ENCODE results near the gene HOXB2.
A peak's percentile ranks its signal among the peaks of the same experiment; 100 is the strongest.

The HOXB2 gene

DNA sequence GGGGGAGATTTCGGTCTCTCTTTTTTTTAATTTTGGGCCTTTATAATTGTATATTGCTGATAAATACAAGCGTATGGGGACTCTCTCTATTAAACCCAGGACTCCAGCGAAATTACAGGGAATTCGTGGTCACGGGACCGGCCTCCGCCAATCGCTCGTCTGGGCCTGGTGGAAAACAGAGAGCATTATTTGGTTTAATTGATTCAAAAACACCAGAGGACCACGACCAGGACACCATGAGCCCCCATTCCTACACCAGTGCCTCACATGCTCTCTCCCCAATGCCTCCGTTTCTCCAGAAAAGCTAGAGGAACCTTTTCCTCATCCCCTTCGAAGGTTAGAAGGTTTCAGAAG is at the start of gene HOXB2:
Gene HOXB2, minus strand, starts transcription at position 88 of the 354 bp plus-strand sequence. CDS start 198 bp downstream, outside the sequence.
- DNase-seq: no peak

DNA sequence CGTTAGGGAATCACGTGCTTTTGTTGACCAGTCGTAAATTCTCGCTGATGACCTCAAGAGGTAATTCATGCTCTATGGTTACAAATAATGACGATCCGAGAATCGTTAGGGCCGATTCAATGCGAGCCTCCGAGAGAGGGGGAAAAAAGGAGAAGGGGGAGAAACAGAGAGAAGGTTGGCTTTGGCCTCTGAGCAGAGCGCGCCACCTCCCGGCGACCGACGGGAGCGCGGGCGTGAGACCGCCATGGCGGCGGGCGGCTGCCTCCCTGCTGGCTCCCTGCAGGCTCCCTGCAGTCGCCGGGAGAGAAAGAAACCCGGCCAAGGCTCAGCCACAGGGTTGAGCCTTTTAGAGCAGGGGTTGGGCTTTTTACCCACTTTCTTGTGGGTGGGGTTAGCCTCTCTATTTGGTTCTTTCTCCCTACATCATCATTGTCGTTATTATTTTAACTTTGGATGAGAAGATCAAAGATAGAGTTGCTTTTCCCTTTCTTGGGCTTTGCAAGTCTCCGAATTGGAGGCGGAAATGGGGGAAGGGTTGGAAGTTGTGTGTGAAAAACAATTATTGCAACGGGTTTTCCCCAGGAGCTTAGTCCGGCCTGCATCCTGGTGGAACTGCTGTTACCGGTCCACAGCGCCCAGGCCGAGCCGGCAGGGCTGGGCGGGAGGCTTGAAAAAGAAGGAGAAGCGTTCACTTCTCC is 49.1 kb upstream of the HOXB2 start:
- peak; percentile 86 for DNase-seq

DNA sequence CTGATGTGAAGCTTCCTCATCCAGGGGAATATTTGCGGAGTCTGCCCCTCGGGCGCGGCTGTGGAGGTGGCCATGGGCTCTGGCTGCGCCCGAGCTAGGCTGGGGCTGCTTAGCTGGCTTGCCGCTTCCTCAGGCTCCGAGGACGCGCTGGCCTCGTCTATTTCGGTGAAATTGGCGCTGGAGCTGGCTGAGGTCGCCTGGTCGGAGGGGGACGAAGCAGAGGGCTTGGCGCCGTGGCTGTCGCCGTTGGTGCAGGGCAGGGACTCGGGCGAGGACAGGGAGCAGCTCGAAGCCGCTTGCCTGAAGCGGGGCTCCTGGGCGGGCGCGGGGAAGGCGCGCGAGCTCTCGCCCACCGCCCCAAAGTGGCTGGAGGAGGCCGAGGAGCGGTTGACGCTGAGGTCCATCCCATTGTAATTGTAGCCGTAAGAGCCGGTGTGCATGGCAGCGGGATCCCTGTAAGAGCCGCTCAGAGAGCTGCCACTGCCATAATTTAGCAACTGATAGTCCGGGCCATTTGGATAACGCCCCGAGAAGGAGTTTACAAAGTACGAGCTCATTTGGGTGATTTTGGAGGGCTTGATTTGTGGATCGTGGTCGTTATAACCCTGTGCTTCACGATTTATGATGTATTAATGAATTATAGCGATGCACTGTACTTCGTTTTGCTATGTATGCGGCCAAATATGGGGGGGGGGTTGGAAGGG is 48.4 kb upstream of the HOXB2 start, which contains the start of gene HOXB5:
Gene HOXB5, minus strand, starts transcription at position 654 of the 704 bp plus-strand sequence. Its CDS starts 97 bp downstream, at position 557.
- no peak for DNase-seq

DNA sequence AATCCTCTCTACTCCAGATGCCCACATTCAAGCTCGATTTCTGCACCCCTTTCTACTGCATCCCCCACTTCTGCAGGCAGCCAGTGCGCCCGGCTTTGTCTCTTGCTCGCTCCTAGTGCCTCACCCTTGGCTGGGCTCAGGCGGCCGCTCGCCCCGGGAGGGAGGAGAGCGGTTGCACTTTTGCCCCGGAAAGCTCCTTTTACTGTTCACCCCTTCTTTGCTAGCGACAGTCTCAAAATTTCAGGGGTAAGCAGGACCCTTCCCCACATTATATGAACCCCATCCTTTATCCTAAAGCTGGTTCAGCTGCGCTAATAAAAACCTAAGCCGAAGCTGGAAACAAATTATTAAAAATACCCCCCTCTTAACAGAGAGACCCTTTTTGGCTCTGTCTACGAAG is 47.7 kb upstream of the HOXB2 start:
- no peak for DNase-seq

DNA sequence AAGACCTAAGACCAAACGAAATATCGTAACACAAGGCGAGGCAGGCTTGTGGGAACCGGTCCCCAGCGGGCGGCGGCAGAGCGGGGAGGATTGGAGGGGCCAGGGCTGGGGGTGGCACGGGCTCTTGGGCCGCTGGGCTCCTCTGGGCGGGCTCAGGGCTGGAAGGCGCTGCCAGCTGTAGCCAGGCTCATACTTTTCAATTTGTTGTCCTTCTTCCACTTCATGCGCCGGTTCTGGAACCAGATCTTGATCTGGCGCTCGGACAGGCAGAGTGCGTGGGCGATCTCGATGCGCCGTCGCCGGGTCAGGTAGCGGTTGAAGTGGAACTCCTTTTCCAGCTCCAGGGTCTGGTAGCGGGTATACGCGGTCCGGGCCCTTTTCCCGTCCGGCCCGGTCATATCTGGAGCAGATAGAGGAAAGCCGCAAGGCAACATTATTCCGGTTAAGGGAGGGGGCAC is 47.2 kb upstream of the HOXB2 start:
- no peak for DNase-seq

DNA sequence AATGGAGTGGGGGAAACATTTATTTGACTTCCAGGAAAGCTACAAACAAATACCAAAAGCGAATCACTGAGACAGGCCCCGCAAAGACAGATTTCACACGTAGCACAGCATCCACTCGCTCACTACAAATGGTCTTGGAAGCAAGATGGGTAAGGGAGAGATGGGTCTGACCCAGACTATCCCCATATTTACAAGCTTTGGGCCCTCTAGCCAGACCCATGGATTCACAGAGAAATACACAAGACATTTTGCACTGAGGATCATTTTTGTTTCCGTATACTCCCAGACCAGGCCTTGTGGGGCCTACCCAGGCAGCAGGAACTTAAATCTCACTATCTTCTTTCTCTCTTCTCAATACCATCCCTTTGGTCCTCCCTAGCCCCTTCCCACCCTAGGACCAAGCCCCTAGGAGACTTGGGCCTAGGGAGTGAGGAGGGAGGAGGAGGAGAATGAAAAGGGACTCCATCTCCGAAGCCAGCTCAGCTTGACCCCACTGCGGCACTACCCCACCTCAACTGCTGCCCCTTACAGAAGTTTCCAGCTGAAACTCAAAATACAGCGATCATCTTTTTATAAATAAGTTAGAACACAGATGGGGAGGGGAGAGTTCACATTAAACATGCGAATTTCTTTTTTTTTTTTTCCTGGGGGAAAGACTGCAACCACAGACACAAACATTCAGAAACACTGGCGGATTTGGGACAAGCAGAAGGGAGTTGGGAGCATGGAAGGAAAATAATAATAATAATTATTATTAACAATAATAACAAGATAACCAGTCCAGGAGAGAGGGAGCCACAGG is 46.5 kb upstream of the HOXB2 start:
- no peak for DNase-seq

DNA sequence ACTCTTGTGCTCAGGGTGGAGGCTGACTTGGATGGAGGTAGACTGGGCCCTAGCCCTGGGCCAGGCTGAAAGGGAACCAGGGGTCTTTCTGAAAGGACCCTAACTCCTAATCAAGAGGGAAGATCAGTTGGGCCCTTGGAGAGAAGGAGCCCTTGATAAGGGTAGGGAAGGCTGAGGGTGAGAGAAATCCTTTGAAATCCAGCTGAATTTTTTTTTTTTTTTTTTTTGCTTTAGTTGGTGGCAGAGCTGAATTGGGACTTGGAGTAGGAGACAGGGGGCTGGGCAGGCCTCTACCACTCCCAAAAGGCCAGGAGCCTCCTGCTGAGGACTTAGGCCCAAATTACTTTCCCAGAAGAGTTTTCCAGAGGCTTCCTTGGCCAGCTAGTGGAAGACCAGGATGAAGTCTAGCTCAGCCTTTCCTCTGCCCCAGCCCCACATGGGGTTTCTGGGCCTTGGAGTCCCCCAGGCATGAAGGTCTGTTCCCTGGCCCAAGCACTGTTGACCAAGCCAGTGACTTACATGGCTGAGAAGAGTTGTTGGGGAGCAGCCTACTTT is 45.8 kb upstream of the HOXB2 start:
- DNase-seq: no peak

DNA sequence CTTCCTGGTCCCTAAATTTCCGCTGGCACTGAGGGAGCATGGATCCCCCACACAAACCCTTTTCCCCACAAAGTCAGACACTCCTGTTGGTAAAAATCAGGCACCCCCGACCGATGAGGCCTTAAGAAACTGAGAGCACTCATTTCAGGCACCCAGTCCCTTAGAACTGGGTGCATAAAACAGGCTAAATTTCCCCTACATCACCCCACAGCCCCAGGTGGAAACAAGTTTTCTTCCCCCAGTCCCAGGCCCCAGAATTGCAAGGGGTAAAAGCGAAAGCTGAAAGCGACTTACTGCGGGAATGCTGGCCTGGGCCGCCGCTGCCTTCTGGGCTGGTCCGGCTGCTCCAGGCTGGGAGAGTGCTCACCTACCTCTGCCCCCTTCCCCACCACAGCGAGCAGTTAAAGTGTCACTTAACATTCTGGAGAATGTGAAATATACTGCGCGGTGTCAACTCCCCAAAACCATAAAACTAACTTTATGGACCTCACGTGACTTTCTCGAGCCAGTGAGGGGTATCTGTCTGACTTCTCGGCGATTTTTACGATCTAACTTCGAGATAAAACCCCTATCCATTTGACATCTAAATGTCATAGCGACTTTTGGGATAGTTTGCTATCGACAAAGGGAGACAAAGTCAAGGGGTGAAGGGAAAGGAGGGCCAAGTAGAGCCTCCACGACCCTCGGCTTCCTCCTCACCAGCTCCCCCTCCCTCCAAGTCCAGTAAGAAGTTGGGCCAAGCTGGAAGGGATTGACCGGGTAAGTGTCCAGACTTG is 45.1 kb upstream of the HOXB2 start, which contains the start of gene HOXB3:
Gene HOXB3, minus strand, starts transcription at position 411 of the 776 bp plus-strand sequence. CDS start 37,767 bp downstream, outside the sequence.
- DNase-seq: no peak

DNA sequence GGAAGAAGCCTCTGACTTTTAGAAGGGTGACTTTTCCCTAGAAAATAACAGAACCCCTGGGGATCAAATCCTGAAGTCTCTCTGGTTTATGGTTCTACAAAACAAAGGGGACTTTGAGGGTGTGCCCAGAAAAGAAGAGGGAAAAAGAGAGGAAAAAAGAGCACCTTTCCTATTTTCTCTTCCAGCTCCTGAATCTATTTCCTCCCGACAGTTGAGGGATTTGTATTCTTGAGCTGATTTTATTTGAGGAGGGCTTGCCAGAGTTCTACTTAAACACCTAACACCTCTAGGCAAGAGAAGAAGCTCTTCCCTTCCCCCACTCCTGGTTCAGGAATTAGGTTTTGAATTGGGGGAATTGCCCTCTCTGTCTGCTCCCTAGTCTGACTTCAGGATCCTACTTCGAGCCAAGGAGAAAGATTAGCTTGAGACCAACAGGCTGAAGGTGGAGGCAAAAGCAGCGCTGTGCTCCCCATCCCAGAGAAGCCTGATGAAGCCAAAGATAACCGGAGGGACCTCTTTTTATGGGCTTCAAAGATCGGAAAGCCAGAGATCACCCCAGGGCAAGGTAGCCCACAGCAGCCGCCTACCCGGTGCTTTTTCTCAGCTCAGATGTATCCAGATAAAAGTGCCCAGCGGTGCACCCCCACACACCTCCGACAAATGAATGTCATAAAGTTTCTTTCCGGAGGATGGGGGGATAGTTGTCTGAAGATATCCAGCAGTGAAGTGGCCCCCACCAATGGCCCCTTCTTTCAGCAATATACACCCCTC is 44.3 kb upstream of the HOXB2 start:
- DNase-seq: no peak

DNA sequence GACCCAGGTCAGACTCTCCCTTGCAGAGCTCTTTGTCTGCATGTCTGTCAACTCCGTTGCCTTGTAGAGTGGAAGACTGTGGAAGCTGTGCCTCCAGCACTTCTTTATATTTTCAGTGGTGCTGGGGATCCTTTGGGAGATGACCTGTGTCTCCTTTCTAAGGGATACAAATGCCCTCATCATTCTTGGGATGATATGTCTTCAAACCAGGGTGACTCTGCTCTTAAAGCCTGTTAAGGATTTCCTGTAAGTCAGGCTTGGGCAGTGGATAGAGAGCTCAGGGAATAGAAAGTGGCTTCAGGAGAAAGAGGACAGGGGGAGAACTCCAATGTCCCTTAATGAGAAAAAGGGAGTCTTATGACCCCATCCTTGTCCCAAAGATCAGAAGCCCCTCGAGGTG is 43.6 kb upstream of the HOXB2 start:
- DNase-seq: no peak

DNA sequence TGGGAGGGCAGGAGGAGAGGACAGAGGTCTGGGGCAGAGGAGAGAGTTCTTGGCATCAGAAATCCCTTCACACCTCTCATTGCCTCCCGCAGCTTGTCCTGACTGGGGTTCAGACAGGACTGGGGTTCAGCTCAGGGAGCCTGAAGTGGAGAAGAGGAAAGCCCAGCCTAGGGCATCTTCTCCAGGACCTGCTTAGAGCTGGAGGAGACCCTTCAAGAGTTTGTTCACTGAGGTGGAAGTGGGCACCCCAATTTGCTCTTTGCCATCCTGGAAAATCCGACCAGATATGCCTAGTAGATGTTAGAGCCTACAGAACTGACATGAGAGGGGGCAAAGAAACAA is 43.1 kb upstream of the HOXB2 start:
- DNase-seq: no peak

DNA sequence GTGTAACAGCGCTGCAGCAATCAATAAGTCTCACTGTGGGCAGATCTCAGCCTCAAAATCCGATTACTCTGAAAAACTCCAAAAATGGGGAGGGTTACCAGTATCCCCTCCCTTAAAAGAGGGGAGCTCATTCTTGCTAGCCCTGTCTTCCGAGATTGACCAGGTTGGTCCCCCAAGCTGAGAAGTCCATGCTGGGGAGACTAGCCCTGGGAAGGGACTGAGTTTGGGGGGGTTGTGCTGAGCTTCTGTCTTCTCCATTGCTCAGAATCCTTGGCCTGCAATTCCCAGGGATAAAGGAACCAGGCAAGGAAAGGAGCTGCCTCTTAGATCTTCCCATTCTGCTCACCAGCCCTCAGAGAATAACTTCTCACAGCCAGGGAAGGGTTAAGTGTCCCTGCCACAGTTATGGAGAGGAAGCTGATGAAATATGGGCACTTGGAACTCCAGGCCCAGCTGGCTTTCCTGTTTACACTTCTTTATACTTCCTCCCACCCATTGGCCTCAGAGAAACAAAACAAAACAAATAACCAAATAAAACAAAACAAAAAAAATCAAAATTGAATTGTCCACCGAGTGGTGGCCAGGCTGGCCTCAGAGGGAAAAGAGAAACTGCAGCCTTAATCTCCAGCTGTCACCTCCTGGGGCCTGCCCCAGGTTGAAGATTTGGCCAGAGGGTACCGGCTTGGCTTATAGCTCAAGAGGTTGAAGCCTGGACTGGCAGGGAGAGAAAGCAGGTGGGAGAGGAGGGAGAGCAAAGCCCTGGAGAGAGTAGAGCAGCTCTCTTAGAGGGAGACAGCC is 42.6 kb upstream of the HOXB2 start:
- no peak for DNase-seq

DNA sequence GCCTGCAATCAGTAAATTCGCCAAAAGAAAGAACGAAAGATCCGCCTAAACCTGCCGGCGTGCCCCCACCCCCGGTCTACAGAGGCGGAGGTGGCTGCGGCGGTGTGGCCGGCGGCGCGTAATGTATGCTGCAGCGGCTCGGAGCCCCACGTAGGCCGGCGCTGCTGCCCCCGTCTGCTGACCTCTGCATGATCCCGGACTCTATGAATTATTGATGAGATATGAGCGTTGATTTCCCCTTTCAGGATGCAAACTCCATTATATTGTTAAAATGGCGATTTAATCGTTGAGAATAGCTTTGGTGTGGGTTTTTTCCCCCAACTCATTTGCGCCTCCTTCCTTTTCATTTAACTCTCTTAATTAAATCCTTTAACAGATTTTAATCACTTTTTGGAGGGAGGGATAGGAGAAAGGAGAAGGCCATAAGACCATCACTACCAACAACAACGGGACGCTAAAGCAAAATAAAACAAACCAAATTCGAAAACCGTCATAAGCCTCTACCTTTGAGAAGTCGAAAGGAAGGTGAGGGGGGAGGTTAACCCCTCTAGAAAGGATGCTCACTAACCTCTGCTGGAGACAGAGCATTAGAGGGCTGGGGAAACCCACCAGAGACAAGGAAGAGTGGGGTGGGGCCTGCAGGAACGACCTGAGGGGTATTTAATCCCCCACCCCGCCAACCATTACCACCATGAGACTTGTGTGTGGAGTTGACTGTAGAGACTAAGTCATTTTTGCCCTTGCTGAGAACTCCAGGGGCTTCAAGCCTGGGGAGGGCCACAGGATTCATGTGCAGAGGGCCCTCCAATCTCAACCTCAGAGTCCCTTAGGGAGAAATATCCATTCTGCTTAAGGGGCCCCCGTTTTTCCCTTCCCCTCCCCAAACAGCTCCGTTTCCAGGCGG is 41.7 kb upstream of the HOXB2 start:
- DNase-seq: no peak

DNA sequence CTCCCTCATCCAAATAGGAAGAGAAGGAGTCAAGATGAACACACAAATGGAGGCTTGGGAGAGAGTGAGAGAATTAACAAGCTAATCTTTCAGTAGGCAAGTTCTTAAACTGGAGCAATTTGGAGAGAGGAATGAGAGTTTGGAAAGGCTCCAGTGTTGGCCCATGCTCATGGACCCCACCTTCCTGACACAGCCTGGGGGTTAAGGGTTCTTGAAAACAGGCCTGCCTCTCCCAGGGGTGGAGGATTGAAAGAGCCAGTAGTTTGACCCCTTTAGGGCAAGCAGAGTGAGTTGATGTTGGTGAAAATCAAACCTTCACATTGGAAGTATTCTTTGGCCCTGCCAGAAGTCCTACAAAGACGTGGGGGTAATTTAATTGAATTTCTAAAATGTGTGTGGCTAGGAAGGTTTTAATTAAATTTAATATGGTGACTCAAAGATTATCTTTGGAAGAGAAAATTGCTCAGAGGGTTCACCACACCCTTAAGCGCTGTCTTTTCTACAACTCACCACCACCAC is 39.4 kb upstream of the HOXB2 start:
- DNase-seq: no peak

DNA sequence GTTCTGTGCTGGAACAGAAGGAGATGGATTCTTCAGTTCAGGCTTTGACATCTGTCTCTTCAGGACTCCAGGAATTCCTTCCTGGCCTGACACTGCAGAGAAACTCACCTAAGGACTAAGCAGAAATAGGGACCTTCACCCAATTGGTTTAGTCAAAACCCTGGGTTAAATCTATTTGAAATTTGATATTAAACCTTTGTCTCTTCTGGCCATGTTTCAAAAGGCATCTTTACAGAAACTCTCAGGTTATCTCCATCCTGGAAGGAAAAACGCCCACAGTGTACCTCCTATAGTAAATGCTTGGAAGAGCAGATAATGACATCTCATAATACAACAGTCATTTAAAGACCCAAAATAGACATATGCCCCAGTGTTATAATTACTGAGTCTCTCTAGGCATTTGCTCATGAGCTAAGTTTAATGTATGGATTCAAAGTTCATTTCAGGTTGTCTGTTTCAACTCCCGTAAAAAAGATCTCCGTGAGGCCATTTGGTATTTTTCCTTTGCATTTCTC is 38.9 kb upstream of the HOXB2 start:
- DNase-seq: no peak

DNA sequence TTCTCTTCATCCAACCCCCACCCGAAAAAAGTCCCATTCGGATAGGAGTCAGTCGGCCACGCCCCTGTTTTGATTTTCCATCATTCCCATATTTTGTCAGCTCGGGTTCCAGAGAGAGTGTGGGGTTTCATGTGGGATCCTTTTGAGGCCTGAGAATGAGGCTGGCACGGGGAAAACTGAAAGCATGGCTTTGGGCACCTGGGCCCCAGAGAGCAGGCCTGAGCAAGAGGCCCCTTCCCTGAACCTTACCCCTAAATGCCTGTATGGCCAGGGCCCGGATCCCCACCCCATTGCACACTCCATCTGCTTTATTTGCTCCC is 37.8 kb upstream of the HOXB2 start:
- no peak for DNase-seq

DNA sequence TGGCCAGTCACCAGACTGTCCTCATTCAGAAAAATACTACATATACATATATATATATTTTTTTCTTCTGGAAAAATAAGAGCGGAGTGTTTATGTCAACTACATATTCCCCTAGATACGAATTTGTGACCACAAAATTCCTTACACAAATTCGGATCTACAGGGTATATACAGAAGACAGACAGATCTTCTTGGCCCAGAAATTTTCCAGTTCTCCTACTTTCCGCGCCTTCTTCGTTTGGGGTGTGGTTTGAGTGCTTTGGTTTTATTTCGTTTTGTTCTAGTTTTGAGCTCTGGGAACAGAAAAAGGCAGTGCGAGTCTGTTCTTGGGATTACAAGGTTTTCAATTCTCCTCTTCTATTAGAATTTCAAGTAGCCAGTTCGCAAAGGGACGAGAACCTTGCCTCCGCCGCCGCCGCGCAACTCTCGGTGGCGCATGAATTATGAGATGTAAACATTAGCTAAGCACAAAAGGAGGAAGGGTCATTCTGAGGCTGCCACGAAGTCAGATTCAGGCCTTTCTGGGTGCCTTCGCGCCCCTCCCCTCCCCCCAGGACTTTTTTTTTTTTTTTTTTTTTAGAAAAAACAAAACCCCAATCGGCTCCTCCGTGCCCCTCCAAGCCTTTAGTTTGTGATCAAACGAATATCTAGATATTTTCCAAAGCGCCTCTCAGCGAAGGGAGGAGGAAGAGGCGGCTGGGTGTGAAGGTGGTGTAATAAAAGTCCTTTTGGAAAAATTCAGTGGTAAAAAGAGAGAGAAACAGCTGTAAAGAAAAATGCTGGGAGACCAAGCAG is 35.0 kb upstream of the HOXB2 start:
- DNase-seq: no peak

DNA sequence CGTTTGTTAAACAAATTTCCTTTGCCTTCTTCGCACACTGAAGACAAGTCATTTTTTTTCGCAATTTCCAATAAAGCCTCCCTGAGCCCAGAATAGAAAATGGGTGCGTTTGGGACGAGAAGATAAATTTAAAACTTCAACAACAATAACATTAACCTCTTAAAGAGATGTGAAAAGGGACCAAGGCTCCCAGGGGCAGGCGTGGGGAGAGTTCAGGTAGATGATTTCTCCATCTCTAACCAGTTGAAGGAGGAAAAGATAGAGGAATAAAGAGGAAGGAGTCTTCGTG is 34.5 kb upstream of the HOXB2 start:
- DNase-seq: no peak
